Measurements from ENCODE around the gene PHF14. TPM values are rescaled to one million over a fixed set of nuclear protein-coding genes. Genes with fewer than 3 reads are reported as not detected.

Gene PHF14
- total and polyA plus RNA-seq, 10 donors, result 18.9 to 59.1 (median 37.7) TPM

DNA sequence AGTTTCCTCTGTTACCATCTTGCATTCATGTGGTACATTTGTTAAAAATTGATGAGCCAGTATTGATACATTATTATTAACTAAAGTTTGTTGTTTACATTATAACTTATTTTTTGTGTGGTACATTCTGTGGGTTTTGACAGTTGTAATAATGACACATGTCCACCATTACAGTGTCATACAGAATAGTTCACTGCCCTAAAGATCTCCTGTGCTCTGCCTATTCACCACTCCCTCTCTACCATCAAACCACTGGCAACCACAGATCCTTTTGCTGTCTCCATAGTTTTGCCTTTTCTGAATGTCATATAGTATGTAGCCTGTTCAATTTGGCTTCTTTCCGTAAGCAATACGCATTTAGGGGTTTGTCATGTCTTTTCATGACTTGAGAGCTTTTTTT lies 156.9 kb downstream of the PHF14 start:
- H3K27ac ChIP-seq, result no peak overlapping the region
- H3K36me3 ChIP-seq, result peaks cover 0 to 18% (median 0%) of the 10 kb centered on the region in 6 donors
- peaks cover 0 to 18% (median 0%) of the 10 kb centered on the region in 6 donors for H3K4me1 ChIP-seq
- intact Hi-C loops (cut with DNase I; ENCODE audit: low total_unique reads), result no loop called here
- no peak for DNase-seq
- no peaks in the 10 kb centered on the region for H3K9me3 ChIP-seq
- no peaks in the 10 kb centered on the region for H3K27me3 ChIP-seq (replicated peaks in 1 of 7)
- TF ChIP-seq POLR2A (IDR thresholded peaks at IDR 0.05) (no peak), POLR2AphosphoS5 (IDR thresholded peaks at IDR 0.05) (no peak)
- TF ChIP-seq, protein P1, sequence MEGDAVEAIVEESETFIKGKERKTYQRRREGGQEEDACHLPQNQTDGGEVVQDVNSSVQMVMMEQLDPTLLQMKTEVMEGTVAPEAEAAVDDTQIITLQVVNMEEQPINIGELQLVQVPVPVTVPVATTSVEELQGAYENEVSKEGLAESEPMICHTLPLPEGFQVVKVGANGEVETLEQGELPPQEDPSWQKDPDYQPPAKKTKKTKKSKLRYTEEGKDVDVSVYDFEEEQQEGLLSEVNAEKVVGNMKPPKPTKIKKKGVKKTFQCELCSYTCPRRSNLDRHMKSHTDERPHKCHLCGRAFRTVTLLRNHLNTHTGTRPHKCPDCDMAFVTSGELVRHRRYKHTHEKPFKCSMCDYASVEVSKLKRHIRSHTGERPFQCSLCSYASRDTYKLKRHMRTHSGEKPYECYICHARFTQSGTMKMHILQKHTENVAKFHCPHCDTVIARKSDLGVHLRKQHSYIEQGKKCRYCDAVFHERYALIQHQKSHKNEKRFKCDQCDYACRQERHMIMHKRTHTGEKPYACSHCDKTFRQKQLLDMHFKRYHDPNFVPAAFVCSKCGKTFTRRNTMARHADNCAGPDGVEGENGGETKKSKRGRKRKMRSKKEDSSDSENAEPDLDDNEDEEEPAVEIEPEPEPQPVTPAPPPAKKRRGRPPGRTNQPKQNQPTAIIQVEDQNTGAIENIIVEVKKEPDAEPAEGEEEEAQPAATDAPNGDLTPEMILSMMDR (IDR thresholded peaks at IDR 0.05 in 8 of 11, conservative IDR thresholded peaks at IDR 0.05 in 3 of 11), result no peak
- 91 to 100% (median 98%) methylated on average over 2 of the region's 2 CpGs for WGBS, 5 donors
- no peak overlapping the region for H3K4me3 ChIP-seq

DNA sequence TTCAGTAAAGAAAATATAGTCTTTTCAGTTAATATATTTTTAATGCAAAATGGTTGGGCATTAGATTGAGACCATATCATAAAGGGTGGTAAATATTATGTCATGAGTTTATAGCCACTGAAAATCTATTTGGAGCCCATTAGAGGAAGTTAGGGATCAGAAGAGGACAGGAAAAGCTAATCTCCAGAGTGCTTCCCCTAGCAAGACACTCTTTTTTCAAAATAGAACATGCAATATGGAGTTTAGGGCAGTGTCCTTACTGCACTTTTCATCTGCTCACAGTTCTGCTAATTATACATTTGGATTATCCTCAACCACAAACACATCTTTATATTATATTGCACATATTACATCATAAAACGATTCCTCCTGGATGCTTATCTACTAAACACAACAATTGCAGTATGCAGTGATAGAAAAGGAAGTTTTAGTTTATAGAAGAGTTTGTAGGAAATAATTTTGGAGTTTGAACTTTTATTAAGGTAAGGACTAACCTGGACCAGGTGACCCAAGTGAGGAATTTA lies 159.8 kb downstream of the PHF14 start:
- Histone ChIP-seq H3K9me3 (no peaks in the 10 kb centered on the region), H3K27me3 (replicated peaks in 1 of 7) (no peaks in the 10 kb centered on the region), H3K4me3 (no peak overlapping the region), H3K4me1 (no peaks in the 10 kb centered on the region), H3K27ac (no peak overlapping the region), H3K36me3 (peaks cover 0 to 24% (median 0%) of the 10 kb centered on the region in 6 donors)
- intact Hi-C loops (cut with DNase I; ENCODE audit: low total_unique reads), result no loop called here
- 60 to 79% (median 74%) methylated on average over 1 of the region's 1 CpG for WGBS, 5 donors
- TF ChIP-seq POLR2AphosphoS5 (IDR thresholded peaks at IDR 0.05) (no peak), POLR2A (IDR thresholded peaks at IDR 0.05) (no peak)
- TF ChIP-seq, protein P1 (IDR thresholded peaks at IDR 0.05 in 8 of 11, conservative IDR thresholded peaks at IDR 0.05 in 3 of 11), result no peak
- no peak for DNase-seq

DNA sequence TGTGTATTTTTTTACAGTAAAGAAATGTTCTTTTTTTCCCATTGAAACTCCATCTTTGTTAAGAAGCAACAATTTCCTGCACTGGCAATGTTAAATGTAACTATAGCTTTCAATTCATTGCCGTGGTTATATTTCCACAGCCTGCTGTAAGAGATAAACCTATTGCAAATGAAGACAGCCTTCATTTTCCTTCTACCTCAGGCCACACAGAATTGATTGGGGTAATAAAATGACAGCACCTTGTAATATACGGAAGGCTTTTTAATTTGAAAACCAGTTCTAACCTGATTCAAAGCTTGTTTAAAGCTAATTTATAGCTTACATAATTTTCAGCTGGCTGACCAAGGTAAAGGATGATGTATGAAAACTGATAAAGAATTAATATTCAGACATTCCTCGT lies 161.9 kb downstream of the PHF14 start:
- no peak overlapping the region for H3K27ac ChIP-seq
- H3K4me3 ChIP-seq, result no peak overlapping the region
- no peaks in the 10 kb centered on the region for H3K9me3 ChIP-seq
- no peak for DNase-seq
- 93 to 98% (median 95%) methylated on average over 3 of the region's 3 CpGs for WGBS, 5 donors
- H3K4me1 ChIP-seq, result no peaks in the 10 kb centered on the region
- peaks cover 0 to 25% (median 0%) of the 10 kb centered on the region in 6 donors for H3K36me3 ChIP-seq
- TF ChIP-seq POLR2A (IDR thresholded peaks at IDR 0.05) (no peak), POLR2AphosphoS5 (IDR thresholded peaks at IDR 0.05) (no peak)
- TF ChIP-seq, protein P1 (IDR thresholded peaks at IDR 0.05 in 8 of 11, conservative IDR thresholded peaks at IDR 0.05 in 3 of 11), result no peak
- no peaks in the 10 kb centered on the region for H3K27me3 ChIP-seq (replicated peaks in 1 of 7)
- intact Hi-C loops (cut with DNase I; ENCODE audit: low total_unique reads), result no loop called here

DNA sequence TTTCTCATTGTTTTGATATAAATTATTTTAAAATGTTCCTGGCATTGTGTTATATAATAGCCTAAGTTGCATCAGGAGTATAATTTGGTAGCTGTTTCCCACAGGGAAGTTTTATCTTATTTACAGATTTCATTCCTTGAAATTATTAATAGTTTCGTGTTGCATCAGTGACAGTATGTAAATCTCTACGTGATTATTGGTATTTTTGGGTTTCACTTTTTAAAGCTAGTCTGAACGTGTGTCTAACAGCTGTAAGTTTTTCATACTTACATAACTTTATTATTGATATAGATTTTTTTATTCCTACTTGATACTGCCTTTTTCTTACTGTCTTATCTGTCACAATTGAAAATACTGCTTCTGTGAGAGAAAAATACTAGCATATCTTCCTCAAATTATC lies 167.9 kb downstream of the PHF14 start:
- Histone ChIP-seq H3K4me1 (no peaks in the 10 kb centered on the region), H3K9me3 (no peaks in the 10 kb centered on the region), H3K36me3 (peaks cover 0 to 22% (median 0%) of the 10 kb centered on the region in 6 donors), H3K27me3 (replicated peaks in 1 of 7) (no peaks in the 10 kb centered on the region), H3K4me3 (no peak overlapping the region), H3K27ac (no peak overlapping the region)
- intact Hi-C loops (cut with DNase I; ENCODE audit: low total_unique reads), result no loop called here
- 84 to 95% (median 89%) methylated on average over 3 of the region's 3 CpGs for WGBS, 5 donors
- TF ChIP-seq, protein P1 (IDR thresholded peaks at IDR 0.05 in 8 of 11, conservative IDR thresholded peaks at IDR 0.05 in 3 of 11), result no peak
- TF ChIP-seq POLR2AphosphoS5 (IDR thresholded peaks at IDR 0.05), result no peak
- no peak for TF ChIP-seq POLR2A (IDR thresholded peaks at IDR 0.05)
- DNase-seq, result no peak

All from spleen (tissue), 11 donors.